Stimulated activated CD8-positive, alpha-beta memory T cell treated with anti-CD3 and anti-CD28 coated beads, Interleukin-2, amount 100 ng/mL, for 48 hours (primary cell): ENCODE data around the gene AIMP2.
"Not testable (repeated sequence)": the region's sequence is repeated elsewhere in the genome, so short reads cannot be mapped to it uniquely, and the experiment has no call there.

Experiments used
- DNase-seq, 2 donors: peaks; one replicate each; pipeline ENCODE4 v3.0.0-alpha.2; 2020; ENCODE audit warnings: low read depth in 2 of 2

AIMP2 gene

GRCh38 chr7:6026011-6026819 is 17.1 kb downstream of the AIMP2 start:
- peak; percentile 29 to 46 for DNase-seq

GRCh38 chr7:6026820-6027311 is 17.8 kb downstream of the AIMP2 start:
- no peak for DNase-seq

- DNase-seq: no peak
Measured at GRCh38 chr7:6027806-6028365, 18.8 kb downstream of the AIMP2 start.

- no peak for DNase-seq
Measured at GRCh38 chr7:6028563-6028962, 19.5 kb downstream of the AIMP2 start.

- no peak for DNase-seq
Measured at GRCh38 chr7:6030988-6031387, 21.9 kb downstream of the AIMP2 start, which contains the start of gene ANKRD61. Gene ANKRD61 (plus strand): TSS chr7:6031376. CDS start chr7:6031376, 0 bp downstream.

GRCh38 chr7:6031567-6031966 is 22.5 kb downstream of the AIMP2 start:
- DNase-seq: no peak

GRCh38 chr7:6032167-6032566 is 23.1 kb downstream of the AIMP2 start:
- DNase-seq: no peak

- DNase-seq: no peak
Measured at GRCh38 chr7:6032641-6033040, 23.6 kb downstream of the AIMP2 start.

GRCh38 chr7:6035165-6035564 is 26.1 kb downstream of the AIMP2 start:
- no peak for DNase-seq

GRCh38 chr7:6035686-6036085 is 26.6 kb downstream of the AIMP2 start:
- no peak for DNase-seq

GRCh38 chr7:6049780-6050179 is 40.7 kb downstream of the AIMP2 start:
- DNase-seq: no peak

- DNase-seq: not testable (repeated sequence)
Measured at GRCh38 chr7:6051185-6051584, 42.1 kb downstream of the AIMP2 start.

GRCh38 chr7:6056616-6057015 is 47.5 kb downstream of the AIMP2 start:
- no peak for DNase-seq

- DNase-seq: no peak
Measured at GRCh38 chr7:6057316-6058129, 48.5 kb downstream of the AIMP2 start.

GRCh38 chr7:6059941-6060340 is 50.9 kb downstream of the AIMP2 start:
- DNase-seq: not testable (repeated sequence)

- DNase-seq: no peak
Measured at GRCh38 chr7:6071406-6071805, 62.3 kb downstream of the AIMP2 start.
